Measurements from ENCODE around the gene AFAP1. TPM values are rescaled to one million over a fixed set of nuclear protein-coding genes. Genes with fewer than 3 reads are reported as not detected.

The AFAP1 gene
- total RNA-seq, 2 experiments from 2014 or later: not detected

- DNase-seq (ENCODE audit: low spot score): no peak
- Histone ChIP-seq H4K20me1 (ENCODE audit: insufficient read depth, low read length) (no peaks in the 10 kb centered on the region), H3K9me2 (ENCODE audit: insufficient read depth, low read length) (no peaks in the 10 kb centered on the region), H3K4me2 (ENCODE audit: low read length) (no peak overlapping the region), H3K36me3 (ENCODE audit: insufficient read depth, low read length) (no peaks in the 10 kb centered on the region), H2AFZ (ENCODE audit: low read length) (no peak overlapping the region), H3K27ac (ENCODE audit: low read depth, low read length, poor library complexity, severe bottlenecking) (no peak overlapping the region), H3K4me3 (ENCODE audit: low read depth, low read length, poor library complexity, severe bottlenecking) (no peak overlapping the region), H3K4me1 (ENCODE audit: insufficient read depth, low read length, poor library complexity, severe bottlenecking) (no peaks in the 10 kb centered on the region), H3K79me2 (ENCODE audit: insufficient read depth, low read depth, low read length) (no peaks in the 10 kb centered on the region), H3K9me3 (ENCODE audit: low read length) (no peaks in the 10 kb centered on the region)
- CTCF ChIA-PET (ENCODE audit: unreplicated experiment): no interaction called here
- no TSS peak for BruUV-seq (replicated peaks)
- POLR2A ChIA-PET: no interaction called here
- intact Hi-C loops (cut with micrococcal nuclease; ENCODE audit: unreplicated experiment): no loop called here
- TF ChIP-seq CTCF (conservative IDR thresholded peaks at IDR 0.05; ENCODE audit: low read length) (no peak), EZH2phosphoT487 (IDR thresholded peaks at IDR 0.05; ENCODE audit: borderline replicate concordance, low read depth, low read length) (no peak)
Observed at GRCh38 chr4:7739918-7740865, 199.5 kb downstream of the AFAP1 start.

GRCh38 chr4:7739077-7739917 lies 200.4 kb downstream of the AFAP1 start:
- TF ChIP-seq CTCF (conservative IDR thresholded peaks at IDR 0.05; ENCODE audit: low read length) (no peak), EZH2phosphoT487 (IDR thresholded peaks at IDR 0.05; ENCODE audit: borderline replicate concordance, low read depth, low read length) (no peak)
- no peak overlapping the region for H3K27ac ChIP-seq (ENCODE audit: low read depth, low read length, poor library complexity, severe bottlenecking)
- no peak overlapping the region for H3K4me3 ChIP-seq (ENCODE audit: low read depth, low read length, poor library complexity, severe bottlenecking)
- H3K9me2 ChIP-seq (ENCODE audit: insufficient read depth, low read length): no peaks in the 10 kb centered on the region
- H3K4me1 ChIP-seq (ENCODE audit: insufficient read depth, low read length, poor library complexity, severe bottlenecking): no peaks in the 10 kb centered on the region
- ChIA-PET POLR2A (no interaction called here), CTCF (ENCODE audit: unreplicated experiment) (no interaction called here)
- no peak overlapping the region for H2AFZ ChIP-seq (ENCODE audit: low read length)
- DNase-seq (ENCODE audit: low spot score): no peak
- intact Hi-C loops (cut with micrococcal nuclease; ENCODE audit: unreplicated experiment): no loop called here
- no peaks in the 10 kb centered on the region for H3K36me3 ChIP-seq (ENCODE audit: insufficient read depth, low read length)
- no peaks in the 10 kb centered on the region for H3K79me2 ChIP-seq (ENCODE audit: insufficient read depth, low read depth, low read length)
- H3K4me2 ChIP-seq (ENCODE audit: low read length): no peak overlapping the region
- H4K20me1 ChIP-seq (ENCODE audit: insufficient read depth, low read length): no peaks in the 10 kb centered on the region
- H3K9me3 ChIP-seq (ENCODE audit: low read length): no peaks in the 10 kb centered on the region
- no TSS peak for BruUV-seq (replicated peaks)
